Stimulated activated naive CD4-positive, alpha-beta T cell (primary cell): Measurements from ENCODE around the gene CNP.
"Not testable (repeated sequence)": the region's sequence is repeated elsewhere in the genome, so short reads cannot be mapped to it uniquely, and the experiment has no call there.

ENCODE experiments used
- DNase-seq, 6 experiments: peaks; one replicate each; lab custom pipeline; 2025; lab: John Stamatoyannopoulos, UW

The CNP gene

DNA sequence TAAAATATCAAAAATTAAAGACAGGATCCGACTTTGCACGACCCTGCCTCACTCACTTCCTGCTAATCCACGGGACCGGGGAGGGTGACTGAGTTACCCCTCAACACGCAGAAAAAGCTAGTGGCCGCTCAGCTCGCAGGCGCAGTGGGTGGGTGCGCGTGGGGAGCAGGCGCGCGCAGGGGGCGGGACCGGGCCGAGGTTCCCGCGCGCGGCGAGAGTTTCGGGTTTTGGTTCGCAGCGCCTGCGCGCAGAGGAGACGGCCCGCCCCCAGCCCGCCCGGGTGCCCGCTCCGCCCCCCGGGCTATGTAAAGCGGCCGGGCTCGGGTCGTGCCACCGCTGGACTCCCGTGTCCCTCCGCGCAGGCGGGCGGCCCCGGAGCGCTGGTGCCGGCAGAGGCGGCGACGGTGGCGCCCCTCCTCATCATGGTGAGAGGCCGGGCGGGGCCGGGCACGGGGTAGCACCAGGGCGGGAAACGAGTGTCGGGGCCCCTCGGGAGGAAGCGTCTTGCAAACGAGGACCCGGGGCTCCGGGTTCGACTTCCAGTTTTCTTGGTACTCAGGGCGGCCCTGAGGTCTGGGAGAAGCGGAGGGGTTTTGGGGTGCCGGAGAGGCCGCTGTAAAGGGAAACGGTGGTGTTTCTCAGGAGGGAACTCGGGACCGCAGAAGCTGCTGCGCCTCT lies at the start of gene CNP:
Gene CNP (plus strand): TSS at position 333 of the 678 bp plus-strand sequence. CDS start 90 bp downstream, at position 423.
- peak; percentile 80 to 90 (median 89) for DNase-seq

DNA sequence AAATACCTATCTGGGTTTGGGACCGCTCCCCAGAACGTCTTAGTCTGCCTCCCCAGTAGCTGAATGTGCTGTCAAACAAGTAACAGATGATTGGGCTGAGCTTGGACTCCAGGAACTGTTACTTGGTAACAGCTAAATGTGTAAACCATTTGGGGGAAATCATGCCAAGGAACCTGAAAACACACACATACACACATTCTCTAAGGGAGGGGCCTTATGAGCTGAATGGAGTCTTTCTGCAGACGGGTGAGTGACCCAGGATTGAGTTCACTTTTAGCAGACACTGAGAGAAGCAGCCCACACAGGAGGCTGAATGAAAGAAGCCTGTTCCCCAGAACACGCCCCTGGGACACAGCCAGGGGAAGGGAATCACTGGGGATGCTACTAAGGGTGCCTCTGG lies 49.4 kb upstream of the CNP start:
- DNase-seq: no peak

DNA sequence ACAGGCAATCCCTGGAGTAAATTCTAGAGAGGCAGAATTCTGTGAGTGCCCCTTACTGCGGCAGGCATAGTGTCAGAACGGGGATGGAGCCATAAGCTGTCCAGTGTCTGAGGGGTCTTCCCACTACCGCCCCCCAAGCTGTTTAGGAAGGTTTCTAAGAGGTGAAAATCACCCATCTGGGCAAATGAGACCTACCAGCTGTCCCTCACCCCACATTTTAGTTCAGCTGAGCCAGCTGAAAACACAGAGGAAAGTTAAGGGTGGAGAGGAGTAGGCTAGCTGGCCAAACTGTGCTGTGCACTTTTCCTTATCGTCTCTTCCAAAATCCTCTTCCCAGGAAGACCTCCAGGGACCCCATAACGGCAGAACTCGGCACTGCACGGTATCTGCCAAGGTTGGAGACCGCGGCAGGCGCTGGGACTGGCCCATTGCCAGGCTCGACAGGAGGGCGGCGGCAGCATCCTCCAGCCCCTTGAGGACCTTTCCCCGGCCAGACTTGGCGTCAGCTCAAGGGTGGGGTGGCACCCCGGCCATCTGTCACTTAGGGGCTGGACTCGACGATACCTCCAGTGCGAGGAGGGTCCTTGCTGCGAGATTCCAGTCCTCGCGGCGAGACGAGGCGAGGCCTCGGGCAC lies 48.8 kb upstream of the CNP start:
- DNase-seq: peak in 3 of 6 experiments; percentile 9 to 44 (median 36)

DNA sequence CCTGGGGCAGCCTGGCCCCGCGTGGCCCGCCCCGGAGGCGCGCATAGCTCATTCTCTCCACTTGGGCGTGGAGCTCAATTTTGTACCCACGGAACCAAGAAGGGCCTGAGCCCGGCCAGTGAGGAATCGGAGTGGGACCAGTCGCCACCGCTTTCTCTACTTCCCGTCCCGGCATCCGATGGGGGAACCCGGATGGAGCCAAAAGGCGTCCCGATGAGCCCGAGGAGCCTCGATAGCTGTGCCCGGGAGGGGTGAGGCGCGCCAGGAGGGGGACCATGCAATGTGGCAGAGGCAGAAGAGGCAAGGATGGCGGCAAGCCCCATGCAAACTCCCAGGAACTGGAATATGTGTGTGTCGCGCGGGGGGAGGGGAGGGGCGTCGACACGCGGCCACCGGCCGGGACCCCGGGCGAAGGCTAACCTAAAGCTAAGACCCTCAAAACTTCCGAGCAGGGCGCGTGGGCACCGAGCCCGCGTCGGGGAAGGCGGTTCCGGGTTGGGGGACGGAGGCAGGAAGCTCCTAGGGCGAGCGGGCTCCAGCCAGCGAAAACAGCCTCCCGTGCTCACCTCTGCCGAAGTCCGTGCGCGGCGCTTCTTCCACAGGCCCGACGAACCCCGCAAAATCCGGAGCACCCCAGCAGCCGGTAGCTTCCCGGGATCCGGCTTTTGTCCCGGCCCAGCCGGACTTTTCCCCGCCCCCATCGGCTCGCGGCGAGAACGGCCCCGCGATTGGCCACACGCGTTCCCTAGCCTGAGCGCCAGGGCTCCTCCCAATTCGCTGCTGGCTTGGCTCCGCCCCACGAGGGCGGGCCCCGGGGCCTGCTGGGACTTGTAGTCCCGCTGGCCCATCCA lies 48.1 kb upstream of the CNP start, which contains the start of gene ACLY:
Gene ACLY (minus strand): TSS at position 638 of the 851 bp plus-strand sequence. CDS start 5,078 bp downstream, outside the sequence.
- peak; percentile 85 to 94 (median 90) for DNase-seq

DNA sequence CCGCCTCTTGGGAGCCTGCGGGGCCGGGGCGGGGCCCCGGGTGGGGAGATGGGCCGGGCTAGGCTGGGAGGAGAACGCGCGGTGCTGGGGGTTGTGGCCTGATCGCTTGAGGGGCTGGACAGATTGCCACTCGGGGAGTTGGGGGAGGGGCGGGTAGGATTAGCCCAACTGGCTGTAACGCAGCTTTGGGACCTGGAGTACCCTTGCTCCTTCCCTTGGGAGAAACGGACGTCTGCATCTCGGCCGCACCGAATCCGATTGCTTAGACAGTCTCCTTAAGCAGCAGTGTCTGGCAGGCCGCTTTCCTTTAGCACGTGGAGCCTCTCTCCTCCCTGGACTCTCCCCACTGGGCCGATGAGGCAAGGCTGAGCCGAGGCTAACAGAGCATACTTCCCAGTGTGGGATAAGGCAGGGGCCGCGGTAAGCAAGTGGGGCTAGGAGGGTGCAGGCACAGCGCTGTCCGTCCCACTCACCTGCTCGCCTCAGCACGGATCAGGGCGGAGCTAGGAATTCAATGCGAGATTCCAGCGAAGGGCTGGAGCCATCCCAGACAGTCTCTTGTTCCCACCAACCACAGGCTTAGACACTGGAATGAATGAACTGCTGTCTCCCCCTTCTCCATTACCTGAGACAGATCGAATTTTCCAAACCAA lies 47.3 kb upstream of the CNP start:
- no peak for DNase-seq

DNA sequence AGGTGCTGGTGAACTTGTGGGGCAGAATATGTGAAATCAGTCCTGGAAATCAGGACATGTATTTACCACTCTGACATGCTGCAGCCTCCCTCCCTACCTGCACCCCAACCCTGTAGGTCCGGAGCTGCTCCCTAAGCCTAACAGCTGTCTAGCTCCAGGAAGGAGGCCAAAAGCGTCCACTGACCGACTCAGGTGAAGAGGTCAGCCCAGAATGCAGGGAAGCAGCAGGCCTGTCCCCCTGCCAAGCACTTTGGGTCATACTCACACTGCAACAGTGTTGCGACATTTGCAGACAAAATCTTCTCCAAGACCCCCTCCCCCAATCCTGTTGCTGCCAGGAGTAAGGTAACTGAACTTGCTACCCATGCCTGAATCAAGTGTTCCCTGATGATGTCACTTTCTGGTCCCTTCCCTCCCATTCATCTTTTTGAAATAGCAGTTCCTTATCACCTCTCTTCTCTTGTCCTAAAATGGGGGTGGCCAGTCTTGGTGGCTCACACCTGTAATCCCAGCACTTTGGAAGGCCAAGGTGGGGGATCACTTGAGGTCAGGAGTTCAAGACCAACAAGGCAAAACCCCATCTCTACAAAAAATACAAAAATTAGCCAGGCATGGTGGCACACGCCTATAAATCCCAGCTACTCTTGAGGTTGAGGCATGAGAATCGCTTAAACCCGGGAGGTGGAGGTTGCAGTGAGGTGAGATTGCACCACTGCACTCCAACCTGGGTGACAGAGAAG lies 46.6 kb upstream of the CNP start:
- DNase-seq: no peak

DNA sequence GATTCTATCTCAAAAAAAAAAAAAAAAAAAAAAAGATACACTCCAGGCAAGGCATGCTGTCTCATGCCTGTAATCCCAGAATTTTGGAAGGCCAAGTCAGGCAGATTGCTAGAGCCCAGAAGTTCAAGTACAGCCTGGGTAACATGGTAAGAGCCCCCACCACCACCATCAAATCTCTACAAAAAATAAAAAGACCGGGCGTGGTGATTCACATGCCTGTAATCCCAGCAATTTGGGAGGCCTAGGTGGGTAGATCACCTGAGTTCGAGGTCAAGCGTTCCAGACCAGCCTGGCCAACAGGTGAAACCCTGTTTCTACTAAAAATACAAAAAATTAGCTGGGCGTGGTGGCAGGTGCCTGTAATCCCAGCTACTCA lies 46.0 kb upstream of the CNP start:
- no peak for DNase-seq

DNA sequence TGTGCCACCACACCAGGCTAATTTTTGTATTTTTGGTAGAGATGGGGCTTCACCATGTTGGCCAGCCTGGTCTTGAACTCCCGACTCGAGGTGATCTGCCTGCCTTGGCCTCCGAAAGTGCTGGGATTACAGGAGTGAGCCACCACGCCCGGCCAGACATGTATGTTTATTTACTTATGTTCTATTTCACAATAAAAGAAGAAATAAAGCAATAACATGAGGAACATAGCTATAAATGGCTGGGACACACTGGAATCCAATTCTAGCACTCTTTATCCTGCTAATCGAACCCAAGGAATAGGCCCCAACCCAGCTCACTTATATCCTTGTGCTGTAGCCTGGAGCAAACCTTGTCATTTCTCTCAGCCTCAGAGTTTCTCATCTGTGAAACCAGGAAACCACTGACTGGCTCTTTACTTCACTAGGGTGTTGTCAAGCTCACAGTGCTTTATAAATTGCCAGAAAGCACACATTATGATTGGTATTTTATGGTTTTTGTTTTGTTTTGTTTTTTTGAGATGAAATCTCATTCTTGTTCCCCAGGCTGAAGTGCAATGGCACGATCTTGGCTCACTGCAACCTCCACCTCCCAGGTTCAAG lies 40.5 kb upstream of the CNP start:
- DNase-seq: no peak

DNA sequence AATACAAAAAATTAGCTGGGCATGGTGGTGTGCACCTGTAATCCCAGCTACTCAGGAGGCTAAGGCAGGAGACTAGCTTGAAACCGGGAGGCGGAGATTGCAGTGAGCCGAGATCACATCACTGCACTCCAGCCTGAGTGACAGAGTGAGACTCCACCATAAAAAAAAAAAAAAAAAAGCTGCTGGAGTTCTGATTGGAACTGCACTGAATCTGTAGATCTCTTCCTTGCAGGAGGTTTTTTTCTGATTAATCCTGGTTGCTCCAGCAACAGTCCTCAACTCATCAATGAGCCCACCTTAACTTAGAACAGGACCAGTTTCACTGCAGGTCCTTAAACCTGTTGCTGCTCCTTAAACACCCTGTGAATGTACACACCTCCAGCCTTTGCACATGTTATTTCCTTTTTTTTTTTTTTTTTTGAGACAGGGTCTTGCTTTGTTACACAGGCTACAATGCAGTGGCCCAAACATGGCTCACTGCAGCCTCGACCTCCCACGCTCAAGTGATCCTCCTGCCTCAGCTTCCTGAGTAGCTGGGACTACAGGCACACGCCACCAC lies 37.8 kb upstream of the CNP start:
- no peak for DNase-seq

DNA sequence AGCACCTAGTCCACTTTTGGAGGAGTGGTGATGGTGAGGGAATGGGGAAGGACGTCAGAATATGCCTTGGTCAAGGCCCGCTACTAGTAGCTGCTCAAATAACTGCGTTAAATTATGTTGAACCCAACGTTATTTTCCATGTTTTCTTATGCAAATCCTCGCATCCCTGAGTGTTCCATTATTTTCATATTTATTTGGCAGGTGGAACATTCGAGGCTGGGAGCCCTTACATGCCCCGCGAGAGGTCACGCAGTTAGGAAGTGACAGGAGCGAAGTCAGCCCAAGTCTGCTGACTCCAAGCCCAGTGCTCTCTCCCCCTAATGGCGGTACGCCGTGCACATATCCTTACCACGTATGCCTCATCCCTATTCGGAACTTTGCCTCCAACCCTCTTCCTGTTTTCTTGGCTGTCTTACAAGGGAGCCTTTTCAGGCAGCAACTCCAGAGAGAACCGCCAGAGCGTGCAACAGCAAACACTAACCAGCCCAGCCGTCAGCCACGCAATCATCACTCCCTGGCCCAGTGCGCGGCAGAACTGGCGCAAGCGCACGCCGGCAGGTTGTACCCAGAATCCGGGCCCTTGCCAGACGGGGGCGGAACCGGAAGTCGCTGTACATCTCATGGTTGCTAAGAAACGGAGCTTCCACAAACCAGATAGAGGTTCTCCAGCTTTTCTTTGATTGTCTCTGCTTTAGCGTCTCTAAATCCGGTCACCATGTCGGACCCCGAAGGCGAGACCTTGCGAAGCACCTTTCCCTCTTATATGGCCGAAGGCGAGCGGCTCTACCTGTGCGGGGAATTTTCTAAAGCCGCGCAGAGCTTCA lies 36.4 kb upstream of the CNP start, which contains the start of gene ODAD4:
Gene ODAD4 (plus strand): TSS at position 609 of the 824 bp plus-strand sequence. CDS start 107 bp downstream, at position 716.
- DNase-seq: peak; percentile 90 to 96 (median 95)

DNA sequence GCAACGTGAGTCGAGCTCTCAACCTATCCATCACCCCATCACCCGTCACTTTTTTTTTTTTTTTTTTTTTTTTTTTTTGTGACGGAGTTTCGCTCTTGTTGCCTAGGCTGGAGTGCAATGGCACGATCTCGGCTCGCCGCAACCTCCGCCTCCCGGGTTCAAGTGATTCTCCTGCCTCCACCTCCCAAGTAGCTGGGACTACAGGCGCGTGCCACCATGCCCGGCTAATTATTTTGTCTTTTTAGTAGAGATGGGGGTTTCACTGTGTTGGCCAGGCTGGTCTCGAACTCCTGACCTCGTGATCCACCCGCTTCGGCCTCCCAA lies 35.8 kb upstream of the CNP start:
- not testable (repeated sequence) for DNase-seq

DNA sequence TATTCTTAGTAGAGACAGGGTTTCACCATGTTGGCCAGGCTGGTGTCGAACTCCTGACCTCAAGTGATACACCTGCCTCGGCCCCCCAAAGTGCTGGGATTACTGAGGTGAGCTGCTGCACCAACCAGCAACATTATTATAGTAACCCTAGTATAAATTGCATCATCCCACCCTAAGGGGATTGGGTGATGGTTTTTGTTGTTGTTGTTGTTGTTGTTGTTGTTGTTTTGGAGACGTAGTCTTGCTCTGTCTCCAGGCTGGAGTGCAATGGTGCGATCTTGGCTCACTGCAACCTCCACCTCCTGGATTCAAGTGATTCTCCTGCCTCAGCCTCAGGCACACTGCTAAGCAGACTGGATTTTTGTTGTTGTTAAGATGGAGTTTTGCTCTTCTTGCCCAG lies 34.9 kb upstream of the CNP start:
- DNase-seq: not testable (repeated sequence)

DNA sequence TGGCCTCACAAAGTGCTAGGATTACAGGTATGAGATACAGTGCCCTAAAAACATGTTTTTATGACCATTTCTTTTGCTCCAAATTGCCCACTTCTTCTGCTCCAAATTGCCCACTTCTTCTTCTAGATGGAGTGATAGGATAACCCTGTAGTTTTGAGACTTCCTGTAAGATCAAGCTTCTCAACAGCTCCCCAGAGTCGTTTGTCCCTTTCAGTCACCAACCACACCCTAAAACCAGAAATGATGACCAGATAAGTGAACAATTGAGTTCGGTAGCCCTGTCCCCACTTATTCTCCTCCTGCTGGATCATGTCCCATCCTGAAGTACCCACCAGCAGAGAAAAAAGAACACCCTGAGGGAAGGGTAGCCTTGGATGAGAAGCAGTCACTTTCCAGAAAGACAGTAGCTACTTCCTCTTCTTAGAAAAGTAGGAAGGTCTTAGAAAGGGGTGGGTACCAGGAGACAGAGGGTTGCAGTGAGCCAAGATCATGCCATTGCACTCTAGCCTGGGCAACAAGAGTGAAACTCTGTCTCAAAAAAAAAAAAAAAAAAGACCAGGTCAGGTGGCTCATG lies 33.7 kb upstream of the CNP start:
- DNase-seq: no peak

DNA sequence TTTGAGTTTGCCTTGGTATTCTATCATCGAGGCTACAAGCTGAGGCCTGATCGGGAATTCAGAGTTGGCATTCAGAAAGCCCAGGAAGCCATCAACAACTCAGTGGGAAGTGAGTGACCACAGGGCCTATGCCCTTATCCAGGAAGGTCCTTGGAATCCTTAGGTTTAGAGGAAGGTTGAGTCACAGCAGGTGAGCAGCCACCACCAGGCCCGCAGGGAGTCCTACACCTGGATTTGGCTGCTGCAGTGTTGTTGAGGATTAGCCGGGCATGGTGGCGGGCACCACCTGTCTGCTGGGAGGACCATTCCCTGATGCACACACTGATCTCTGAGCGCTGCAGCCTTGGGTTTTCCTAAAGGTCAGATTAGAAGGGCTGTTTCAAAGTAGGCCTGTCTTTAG lies 31.0 kb upstream of the CNP start:
- DNase-seq: no peak

DNA sequence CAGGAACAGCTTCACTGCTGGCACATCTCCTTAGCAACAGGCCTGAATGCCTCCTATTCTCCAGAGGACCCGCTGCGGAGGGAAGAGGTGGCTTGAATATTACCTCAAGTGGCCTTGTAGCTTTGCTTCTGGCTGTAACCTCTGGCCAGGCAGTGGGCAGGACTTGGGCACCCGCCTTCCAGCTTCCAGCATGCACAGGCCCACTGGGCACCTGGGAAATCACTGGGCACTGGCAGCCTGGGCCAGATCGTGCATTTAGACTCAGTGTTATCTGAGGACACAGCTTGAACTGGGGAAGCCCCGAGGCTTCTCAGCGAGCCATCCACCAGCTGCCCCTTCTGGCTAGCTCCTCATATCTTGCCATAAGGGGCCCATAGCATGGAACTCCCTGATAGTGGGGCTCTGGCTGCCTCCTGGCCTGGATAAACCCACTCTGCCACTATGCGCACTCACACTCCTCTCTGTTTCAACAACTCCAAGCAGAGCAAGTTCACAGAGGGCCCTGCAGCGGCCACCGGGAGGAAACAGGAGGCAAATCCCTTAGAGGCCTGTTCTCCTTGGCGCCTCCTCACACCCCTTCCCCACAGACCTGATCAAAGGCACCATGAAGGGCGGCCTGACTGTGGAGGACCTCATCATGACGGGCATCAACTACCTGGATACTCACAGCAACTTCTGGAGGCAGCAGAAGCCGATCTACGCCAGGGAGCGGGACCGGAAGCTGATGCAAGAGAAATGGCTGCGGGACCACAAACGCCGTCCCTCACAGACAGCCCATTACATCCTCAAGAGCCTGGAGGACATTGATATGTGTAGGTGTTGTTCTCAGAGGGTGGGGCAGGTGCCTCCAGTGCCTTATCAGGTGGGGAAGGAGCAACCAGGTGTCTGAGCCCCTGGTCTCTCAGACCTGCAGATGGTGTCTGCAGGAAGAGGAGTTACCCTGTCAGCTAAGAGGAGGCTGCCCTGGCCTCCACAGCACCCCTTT lies 28.3 kb upstream of the CNP start:
- DNase-seq: no peak

DNA sequence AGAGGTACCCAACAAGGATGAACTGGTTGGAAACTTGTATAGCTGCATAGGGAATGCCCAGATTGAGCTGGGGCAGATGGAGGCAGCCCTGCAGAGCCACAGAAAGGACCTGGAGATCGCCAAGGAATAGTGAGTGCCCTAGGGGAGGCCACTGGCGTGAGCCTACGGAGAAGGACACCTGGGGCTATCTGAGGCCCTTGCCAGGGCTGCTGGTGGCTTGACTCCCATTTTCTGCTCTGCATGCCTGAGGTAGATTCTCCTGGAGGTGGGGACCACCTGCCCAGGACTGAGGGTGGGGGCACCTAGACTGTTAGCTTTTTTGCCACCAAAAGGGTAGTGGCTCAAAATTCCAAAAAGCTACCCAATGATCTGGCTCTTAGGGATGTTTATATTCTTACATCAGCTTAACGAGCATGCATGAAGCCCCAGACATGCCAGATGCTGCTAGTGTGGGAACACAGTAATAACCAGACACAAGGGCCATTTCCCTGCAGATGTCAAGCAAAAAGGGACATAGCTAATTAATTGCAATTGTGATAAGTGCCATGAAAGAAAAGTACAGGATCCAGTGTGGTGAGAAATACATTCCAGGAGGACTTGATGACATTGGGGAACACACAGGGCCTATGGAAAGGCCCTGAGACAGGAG lies 27.4 kb upstream of the CNP start:
- no peak for DNase-seq

DNA sequence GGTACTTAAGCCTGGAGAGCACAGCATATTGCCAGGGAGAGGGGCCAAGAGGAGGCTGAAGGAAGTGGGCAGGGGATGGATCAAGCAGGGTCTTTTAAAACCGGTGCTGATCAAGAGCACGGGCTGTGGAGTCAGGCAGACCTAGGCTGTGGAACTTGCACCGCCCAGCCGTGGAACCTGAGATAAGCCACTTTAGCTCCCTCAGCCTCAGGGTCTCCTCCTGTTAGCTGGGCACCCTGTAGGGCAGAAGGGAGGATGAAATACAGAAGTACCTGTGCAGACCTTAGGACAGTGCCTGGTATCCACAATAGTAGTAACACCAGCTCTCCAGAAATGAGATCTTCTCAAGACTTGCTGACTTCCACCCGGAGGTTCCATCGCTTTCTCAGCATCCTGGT lies 26.9 kb upstream of the CNP start:
- DNase-seq: no peak

DNA sequence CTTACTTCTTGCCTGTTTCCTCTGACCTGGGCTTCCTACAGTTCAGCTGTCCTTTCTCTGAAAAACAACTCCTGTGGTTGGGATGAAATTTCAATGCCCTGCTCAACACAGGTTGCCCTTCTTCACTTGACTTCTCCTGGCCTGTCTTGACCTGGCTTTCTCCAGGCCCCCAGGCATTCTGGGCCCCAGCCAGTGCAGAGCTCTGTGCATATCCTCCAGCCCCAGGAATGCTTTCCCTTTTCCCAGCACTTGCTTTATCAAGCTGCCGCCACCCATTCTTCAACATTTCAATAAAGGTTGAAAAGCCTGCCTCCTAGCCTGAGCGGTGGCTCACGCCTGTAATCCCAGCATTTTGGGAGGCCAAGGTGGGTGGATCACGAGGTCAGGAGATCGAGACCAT lies 25.4 kb upstream of the CNP start:
- no peak for DNase-seq
